ENCODE measurements around the gene KIF5C. TPM values are rescaled to one million over a fixed set of nuclear protein-coding genes. Genes with fewer than 3 reads are reported as not detected.

KIF5C gene
- polyA plus RNA-seq, 2 donors, result 0.16 to 0.18 TPM

- Histone ChIP-seq H3K36me3 (ENCODE audit: control insufficient read depth in 2 of 2, insufficient read depth in 2 of 2, low read length in 1 of 2) (no peaks in the 10 kb centered on the region), H3K9me3 (ENCODE audit: control insufficient read depth in 2 of 2, insufficient read depth in 1 of 2, low read depth in 1 of 2, low read length in 1 of 2) (peaks cover 0 to 2% of the 10 kb centered on the region in 2 donors), H3K4me3 (ENCODE audit: low read depth in 1 of 2, low read length in 2 of 2) (no peak overlapping the region), H3K27me3 (ENCODE audit: control insufficient read depth in 1 of 2, insufficient read depth in 2 of 2, low read length in 2 of 2) (peaks cover 3% of the 10 kb centered on the region in 2 donors), H3K4me1 (ENCODE audit: control insufficient read depth in 2 of 2, insufficient read depth in 2 of 2, low read length in 1 of 2) (no peaks in the 10 kb centered on the region), H3K27ac (ENCODE audit: low read depth in 2 of 2, low read length in 1 of 2) (no peak overlapping the region)
- WGBS, 2 donors, result 72 to 82% methylated on average over 9 of the region's 9 CpGs
These were observed 7.0 kb downstream of the KIF5C start for GRCh38 chr2:148882051-148882450.

DNA sequence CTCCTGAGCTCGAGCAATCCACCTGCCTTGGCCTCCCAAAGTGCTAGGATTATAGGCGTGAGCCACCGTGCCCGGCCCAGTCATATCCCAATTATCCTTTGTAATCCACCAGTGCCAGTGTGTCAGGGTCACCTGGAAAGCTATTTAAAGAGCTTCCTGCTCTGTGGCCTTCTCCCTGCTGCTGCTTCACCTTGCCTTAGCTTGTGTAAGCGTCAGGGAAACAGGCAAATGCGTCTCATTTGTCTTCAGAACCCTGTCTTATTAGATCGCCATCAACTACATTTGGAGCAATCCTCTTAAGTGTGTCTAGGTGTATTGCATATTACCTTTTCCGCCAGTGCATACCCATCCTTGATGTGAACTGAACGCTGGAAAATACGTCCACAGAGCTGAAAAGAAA, 10.2 kb downstream of the KIF5C start:
- H3K27ac ChIP-seq (ENCODE audit: low read depth in 2 of 2, low read length in 1 of 2), result no peak overlapping the region
- peaks cover 3 to 5% of the 10 kb centered on the region in 2 donors for H3K4me1 ChIP-seq (ENCODE audit: control insufficient read depth in 2 of 2, insufficient read depth in 2 of 2, low read length in 1 of 2)
- peaks cover 3 to 8% of the 10 kb centered on the region in 2 donors for H3K27me3 ChIP-seq (ENCODE audit: control insufficient read depth in 1 of 2, insufficient read depth in 2 of 2, low read length in 2 of 2)
- 90 to 93% methylated on average over 10 of the region's 10 CpGs for WGBS, 2 donors
- H3K9me3 ChIP-seq (ENCODE audit: control insufficient read depth in 2 of 2, insufficient read depth in 1 of 2, low read depth in 1 of 2, low read length in 1 of 2), result peaks cover 0 to under 1% of the 10 kb centered on the region in 2 donors
- no peaks in the 10 kb centered on the region for H3K36me3 ChIP-seq (ENCODE audit: control insufficient read depth in 2 of 2, insufficient read depth in 2 of 2, low read length in 1 of 2)
- no peak overlapping the region for H3K4me3 ChIP-seq (ENCODE audit: low read depth in 1 of 2, low read length in 2 of 2)

GRCh38 chr2:148885988-148886387, 11.0 kb downstream of the KIF5C start:
- peaks cover 3 to 5% of the 10 kb centered on the region in 2 donors for H3K4me1 ChIP-seq (ENCODE audit: control insufficient read depth in 2 of 2, insufficient read depth in 2 of 2, low read length in 1 of 2)
- no peak overlapping the region for H3K27ac ChIP-seq (ENCODE audit: low read depth in 2 of 2, low read length in 1 of 2)
- H3K36me3 ChIP-seq (ENCODE audit: control insufficient read depth in 2 of 2, insufficient read depth in 2 of 2, low read length in 1 of 2), result no peaks in the 10 kb centered on the region
- H3K4me3 ChIP-seq (ENCODE audit: low read depth in 1 of 2, low read length in 2 of 2), result no peak overlapping the region
- peaks cover 3 to 8% of the 10 kb centered on the region in 2 donors for H3K27me3 ChIP-seq (ENCODE audit: control insufficient read depth in 1 of 2, insufficient read depth in 2 of 2, low read length in 2 of 2)
- 62 to 75% methylated on average over 3 of the region's 3 CpGs for WGBS, 2 donors
- no peaks in the 10 kb centered on the region for H3K9me3 ChIP-seq (ENCODE audit: control insufficient read depth in 2 of 2, insufficient read depth in 1 of 2, low read depth in 1 of 2, low read length in 1 of 2)

- Histone ChIP-seq H3K4me1 (ENCODE audit: control insufficient read depth in 2 of 2, insufficient read depth in 2 of 2, low read length in 1 of 2) (peaks cover 3 to 5% of the 10 kb centered on the region in 2 donors), H3K9me3 (ENCODE audit: control insufficient read depth in 2 of 2, insufficient read depth in 1 of 2, low read depth in 1 of 2, low read length in 1 of 2) (no peaks in the 10 kb centered on the region), H3K27me3 (ENCODE audit: control insufficient read depth in 1 of 2, insufficient read depth in 2 of 2, low read length in 2 of 2) (peaks cover 3 to 8% of the 10 kb centered on the region in 2 donors), H3K4me3 (ENCODE audit: low read depth in 1 of 2, low read length in 2 of 2) (peak overlapping the region; percentile 0 to 47), H3K36me3 (ENCODE audit: control insufficient read depth in 2 of 2, insufficient read depth in 2 of 2, low read length in 1 of 2) (no peaks in the 10 kb centered on the region), H3K27ac (ENCODE audit: low read depth in 2 of 2, low read length in 1 of 2) (no peak overlapping the region)
- 10 to 13% methylated on average over 19 of the region's 19 CpGs for WGBS, 2 donors
These were observed 12.4 kb downstream of the KIF5C start for GRCh38 chr2:148887350-148888002.

GRCh38 chr2:148888003-148888501, 13.0 kb downstream of the KIF5C start:
- H3K4me3 ChIP-seq (ENCODE audit: low read depth in 1 of 2, low read length in 2 of 2), result peak overlapping the region; percentile 0 to 47
- 8 to 11% methylated on average over 34 of the region's 34 CpGs for WGBS, 2 donors
- peaks cover 3 to 5% of the 10 kb centered on the region in 2 donors for H3K4me1 ChIP-seq (ENCODE audit: control insufficient read depth in 2 of 2, insufficient read depth in 2 of 2, low read length in 1 of 2)
- no peaks in the 10 kb centered on the region for H3K9me3 ChIP-seq (ENCODE audit: control insufficient read depth in 2 of 2, insufficient read depth in 1 of 2, low read depth in 1 of 2, low read length in 1 of 2)
- H3K27ac ChIP-seq (ENCODE audit: low read depth in 2 of 2, low read length in 1 of 2), result no peak overlapping the region
- H3K36me3 ChIP-seq (ENCODE audit: control insufficient read depth in 2 of 2, insufficient read depth in 2 of 2, low read length in 1 of 2), result no peaks in the 10 kb centered on the region
- H3K27me3 ChIP-seq (ENCODE audit: control insufficient read depth in 1 of 2, insufficient read depth in 2 of 2, low read length in 2 of 2), result peaks cover 3 to 8% of the 10 kb centered on the region in 2 donors

- no peak overlapping the region for H3K4me3 ChIP-seq (ENCODE audit: low read depth in 1 of 2, low read length in 2 of 2)
- H3K4me1 ChIP-seq (ENCODE audit: control insufficient read depth in 2 of 2, insufficient read depth in 2 of 2, low read length in 1 of 2), result peaks cover 3 to 5% of the 10 kb centered on the region in 2 donors
- H3K9me3 ChIP-seq (ENCODE audit: control insufficient read depth in 2 of 2, insufficient read depth in 1 of 2, low read depth in 1 of 2, low read length in 1 of 2), result peaks cover 0 to 2% of the 10 kb centered on the region in 2 donors
- no peaks in the 10 kb centered on the region for H3K36me3 ChIP-seq (ENCODE audit: control insufficient read depth in 2 of 2, insufficient read depth in 2 of 2, low read length in 1 of 2)
- H3K27me3 ChIP-seq (ENCODE audit: control insufficient read depth in 1 of 2, insufficient read depth in 2 of 2, low read length in 2 of 2), result peaks cover 3 to 8% of the 10 kb centered on the region in 2 donors
- H3K27ac ChIP-seq (ENCODE audit: low read depth in 2 of 2, low read length in 1 of 2), result no peak overlapping the region
These were observed 14.0 kb downstream of the KIF5C start for GRCh38 chr2:148888986-148889385.

GRCh38 chr2:148893906-148894305, 18.9 kb downstream of the KIF5C start:
- H3K4me3 ChIP-seq (ENCODE audit: low read depth in 1 of 2, low read length in 2 of 2), result no peak overlapping the region
- H3K27me3 ChIP-seq (ENCODE audit: control insufficient read depth in 1 of 2, insufficient read depth in 2 of 2, low read length in 2 of 2), result no peaks in the 10 kb centered on the region
- no peaks in the 10 kb centered on the region for H3K36me3 ChIP-seq (ENCODE audit: control insufficient read depth in 2 of 2, insufficient read depth in 2 of 2, low read length in 1 of 2)
- H3K4me1 ChIP-seq (ENCODE audit: control insufficient read depth in 2 of 2, insufficient read depth in 2 of 2, low read length in 1 of 2), result no peaks in the 10 kb centered on the region
- H3K27ac ChIP-seq (ENCODE audit: low read depth in 2 of 2, low read length in 1 of 2), result no peak overlapping the region
- H3K9me3 ChIP-seq (ENCODE audit: control insufficient read depth in 2 of 2, insufficient read depth in 1 of 2, low read depth in 1 of 2, low read length in 1 of 2), result peaks cover 0 to 2% of the 10 kb centered on the region in 2 donors

- Histone ChIP-seq H3K4me1 (ENCODE audit: control insufficient read depth in 2 of 2, insufficient read depth in 2 of 2, low read length in 1 of 2) (no peaks in the 10 kb centered on the region), H3K9me3 (ENCODE audit: control insufficient read depth in 2 of 2, insufficient read depth in 1 of 2, low read depth in 1 of 2, low read length in 1 of 2) (peaks cover 0 to 2% of the 10 kb centered on the region in 2 donors), H3K4me3 (ENCODE audit: low read depth in 1 of 2, low read length in 2 of 2) (no peak overlapping the region), H3K27ac (ENCODE audit: low read depth in 2 of 2, low read length in 1 of 2) (no peak overlapping the region), H3K36me3 (ENCODE audit: control insufficient read depth in 2 of 2, insufficient read depth in 2 of 2, low read length in 1 of 2) (no peaks in the 10 kb centered on the region), H3K27me3 (ENCODE audit: control insufficient read depth in 1 of 2, insufficient read depth in 2 of 2, low read length in 2 of 2) (no peaks in the 10 kb centered on the region)
- WGBS, 2 donors, result 68% methylated on average over 4 of the region's 4 CpGs
These were observed 21.1 kb downstream of the KIF5C start for GRCh38 chr2:148896136-148896535.

DNA sequence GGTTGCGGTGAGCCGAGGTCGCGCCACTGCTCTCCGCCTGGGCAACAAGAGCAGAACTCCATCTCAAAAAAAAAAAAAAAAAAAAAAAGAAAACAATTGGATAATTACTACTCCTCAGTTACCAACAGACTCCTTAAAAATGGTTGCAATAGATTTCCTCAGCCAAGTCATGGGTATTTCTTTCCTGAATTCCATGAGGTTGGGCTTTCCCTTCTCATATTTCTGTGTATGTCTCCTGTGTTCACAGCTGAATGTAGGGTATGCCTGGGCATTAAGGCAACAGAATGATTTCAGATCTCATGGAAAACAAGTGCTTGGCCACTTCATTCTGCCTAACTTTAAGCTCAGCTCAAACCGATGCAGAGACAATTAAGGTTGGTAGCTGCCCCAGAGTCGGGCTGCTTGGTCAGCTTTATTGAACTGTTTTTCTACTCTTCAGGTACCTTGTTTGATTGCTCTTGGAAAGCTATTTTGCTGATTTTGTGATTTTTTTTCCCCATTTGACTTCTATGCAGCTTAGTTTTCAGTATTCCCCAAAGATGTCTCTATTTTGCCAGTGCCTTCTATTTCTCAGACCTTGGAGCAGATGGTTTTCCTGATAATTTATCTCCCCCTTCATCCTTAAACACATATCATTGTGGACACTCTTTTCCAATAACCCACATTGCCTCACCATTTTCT, 24.8 kb downstream of the KIF5C start:
- H3K27ac ChIP-seq (ENCODE audit: low read depth in 2 of 2, low read length in 1 of 2), result no peak overlapping the region
- H3K4me3 ChIP-seq (ENCODE audit: low read depth in 1 of 2, low read length in 2 of 2), result no peak overlapping the region
- no peaks in the 10 kb centered on the region for H3K27me3 ChIP-seq (ENCODE audit: control insufficient read depth in 1 of 2, insufficient read depth in 2 of 2, low read length in 2 of 2)
- no peaks in the 10 kb centered on the region for H3K4me1 ChIP-seq (ENCODE audit: control insufficient read depth in 2 of 2, insufficient read depth in 2 of 2, low read length in 1 of 2)
- WGBS, 2 donors, result 94 to 95% methylated on average over 7 of the region's 7 CpGs
- no peaks in the 10 kb centered on the region for H3K9me3 ChIP-seq (ENCODE audit: control insufficient read depth in 2 of 2, insufficient read depth in 1 of 2, low read depth in 1 of 2, low read length in 1 of 2)
- no peaks in the 10 kb centered on the region for H3K36me3 ChIP-seq (ENCODE audit: control insufficient read depth in 2 of 2, insufficient read depth in 2 of 2, low read length in 1 of 2)

Measured in esophagus (tissue), 2 donors.